HL-60 (cell line): Measurements from ENCODE around the gene RHOV.

ENCODE experiments used
- DNase-seq, 2 experiments: peaks; one replicate each; pipeline ENCODE4 v3.0.0-alpha.2; 2010 to 2020; ENCODE audit warnings: low read depth in 1 of 2, low spot score in 1 of 2
- H3K27ac ChIP-seq: fragments of 250-450 bp; sonication (Bioruptor Pico); replicated peaks from 2 replicates; pipeline ENCODE4 v1.5.1; 2020; ENCODE audit warnings: mild to moderate bottlenecking, moderate library complexity
- H3K27me3 ChIP-seq: fragments of 250-450 bp; sonication (Bioruptor Pico); 2 replicates; pipeline ENCODE4 v1.5.1; 2021; ENCODE audit warnings: mild to moderate bottlenecking, moderate library complexity; ENCODE audit not compliant: insufficient read depth, poor library complexity, severe bottlenecking
- H3K4me3 ChIP-seq: replicated peaks from 2 replicates; pipeline ENCODE4 v1.5.1; 2011; ENCODE audit warnings: mild to moderate bottlenecking, control low read depth, low read length; ENCODE audit not compliant: insufficient read depth
- GABPA ChIP-seq: IDR thresholded peaks from 2 replicates; pipeline ENCODE4 v1.6.1; 2012; ENCODE audit warnings: low read depth
- POLR2AphosphoS5 ChIP-seq: IDR thresholded peaks from 2 replicates; pipeline ENCODE4 v1.6.1; 2012; ENCODE audit warnings: low read depth
- SPI1 ChIP-seq: IDR thresholded peaks from 2 replicates; pipeline ENCODE4 v1.6.1; 2012; ENCODE audit warnings: low read depth, mild to moderate bottlenecking, borderline replicate concordance
- TF ChIP-seq, protein P1 (sequence below): IDR thresholded peaks from 2 replicates; pipeline ENCODE4 v1.6.1; 2012; ENCODE audit warnings: low read depth; ENCODE audit not compliant: insufficient replicate concordance
- TF ChIP-seq, protein P2 (sequence below): IDR thresholded peaks from one replicate; pipeline ENCODE4 v1.5.1; 2011; ENCODE audit warnings: low read length, control low read depth, inconsistent platforms; ENCODE audit not compliant: insufficient read depth

The RHOV gene

DNA sequence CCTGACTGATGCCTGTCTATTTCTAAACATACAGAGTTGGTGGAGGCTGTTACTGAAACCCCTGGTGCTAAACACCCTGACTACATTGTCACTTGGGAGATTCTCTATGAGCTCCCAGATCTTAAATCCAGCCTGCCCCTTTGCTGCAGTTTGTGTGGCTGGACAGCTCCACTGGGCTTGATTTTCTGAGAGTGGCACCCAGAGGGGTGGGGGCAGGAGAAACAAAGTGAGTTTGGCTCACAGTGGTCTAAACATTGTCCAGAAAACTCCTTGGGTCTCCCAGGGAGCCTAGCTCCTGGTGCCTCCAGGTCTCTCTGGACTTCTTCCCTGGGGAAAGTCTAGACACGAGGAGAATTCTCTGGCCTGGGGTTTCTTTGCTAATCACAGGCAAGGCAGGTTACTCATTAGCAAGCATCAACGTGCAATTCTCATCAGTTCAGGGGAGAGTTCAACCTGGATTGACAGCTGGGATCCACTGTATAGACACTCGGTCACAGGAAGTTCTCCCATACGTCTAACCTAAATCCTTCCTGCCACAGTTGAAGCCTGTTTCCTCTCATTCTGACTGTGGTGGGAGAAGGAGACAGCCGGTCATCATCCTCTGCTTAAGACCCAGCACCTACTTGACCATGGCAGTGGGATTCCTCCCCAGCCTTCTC, 48.0 kb upstream of the RHOV start:
- Histone ChIP-seq H3K27me3 (peaks cover 12% of the 10 kb centered on the region), H3K4me3 (no peak overlapping the region), H3K27ac (no peak overlapping the region)
- no peak for TF ChIP-seq POLR2AphosphoS5
- TF ChIP-seq, protein P1, sequence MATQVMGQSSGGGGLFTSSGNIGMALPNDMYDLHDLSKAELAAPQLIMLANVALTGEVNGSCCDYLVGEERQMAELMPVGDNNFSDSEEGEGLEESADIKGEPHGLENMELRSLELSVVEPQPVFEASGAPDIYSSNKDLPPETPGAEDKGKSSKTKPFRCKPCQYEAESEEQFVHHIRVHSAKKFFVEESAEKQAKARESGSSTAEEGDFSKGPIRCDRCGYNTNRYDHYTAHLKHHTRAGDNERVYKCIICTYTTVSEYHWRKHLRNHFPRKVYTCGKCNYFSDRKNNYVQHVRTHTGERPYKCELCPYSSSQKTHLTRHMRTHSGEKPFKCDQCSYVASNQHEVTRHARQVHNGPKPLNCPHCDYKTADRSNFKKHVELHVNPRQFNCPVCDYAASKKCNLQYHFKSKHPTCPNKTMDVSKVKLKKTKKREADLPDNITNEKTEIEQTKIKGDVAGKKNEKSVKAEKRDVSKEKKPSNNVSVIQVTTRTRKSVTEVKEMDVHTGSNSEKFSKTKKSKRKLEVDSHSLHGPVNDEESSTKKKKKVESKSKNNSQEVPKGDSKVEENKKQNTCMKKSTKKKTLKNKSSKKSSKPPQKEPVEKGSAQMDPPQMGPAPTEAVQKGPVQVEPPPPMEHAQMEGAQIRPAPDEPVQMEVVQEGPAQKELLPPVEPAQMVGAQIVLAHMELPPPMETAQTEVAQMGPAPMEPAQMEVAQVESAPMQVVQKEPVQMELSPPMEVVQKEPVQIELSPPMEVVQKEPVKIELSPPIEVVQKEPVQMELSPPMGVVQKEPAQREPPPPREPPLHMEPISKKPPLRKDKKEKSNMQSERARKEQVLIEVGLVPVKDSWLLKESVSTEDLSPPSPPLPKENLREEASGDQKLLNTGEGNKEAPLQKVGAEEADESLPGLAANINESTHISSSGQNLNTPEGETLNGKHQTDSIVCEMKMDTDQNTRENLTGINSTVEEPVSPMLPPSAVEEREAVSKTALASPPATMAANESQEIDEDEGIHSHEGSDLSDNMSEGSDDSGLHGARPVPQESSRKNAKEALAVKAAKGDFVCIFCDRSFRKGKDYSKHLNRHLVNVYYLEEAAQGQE, result peak; percentile 81
- TF ChIP-seq SPI1, result no peak
- TF ChIP-seq, protein P2, sequence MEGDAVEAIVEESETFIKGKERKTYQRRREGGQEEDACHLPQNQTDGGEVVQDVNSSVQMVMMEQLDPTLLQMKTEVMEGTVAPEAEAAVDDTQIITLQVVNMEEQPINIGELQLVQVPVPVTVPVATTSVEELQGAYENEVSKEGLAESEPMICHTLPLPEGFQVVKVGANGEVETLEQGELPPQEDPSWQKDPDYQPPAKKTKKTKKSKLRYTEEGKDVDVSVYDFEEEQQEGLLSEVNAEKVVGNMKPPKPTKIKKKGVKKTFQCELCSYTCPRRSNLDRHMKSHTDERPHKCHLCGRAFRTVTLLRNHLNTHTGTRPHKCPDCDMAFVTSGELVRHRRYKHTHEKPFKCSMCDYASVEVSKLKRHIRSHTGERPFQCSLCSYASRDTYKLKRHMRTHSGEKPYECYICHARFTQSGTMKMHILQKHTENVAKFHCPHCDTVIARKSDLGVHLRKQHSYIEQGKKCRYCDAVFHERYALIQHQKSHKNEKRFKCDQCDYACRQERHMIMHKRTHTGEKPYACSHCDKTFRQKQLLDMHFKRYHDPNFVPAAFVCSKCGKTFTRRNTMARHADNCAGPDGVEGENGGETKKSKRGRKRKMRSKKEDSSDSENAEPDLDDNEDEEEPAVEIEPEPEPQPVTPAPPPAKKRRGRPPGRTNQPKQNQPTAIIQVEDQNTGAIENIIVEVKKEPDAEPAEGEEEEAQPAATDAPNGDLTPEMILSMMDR, result no peak
- no peak for TF ChIP-seq GABPA
- DNase-seq, result no peak

DNA sequence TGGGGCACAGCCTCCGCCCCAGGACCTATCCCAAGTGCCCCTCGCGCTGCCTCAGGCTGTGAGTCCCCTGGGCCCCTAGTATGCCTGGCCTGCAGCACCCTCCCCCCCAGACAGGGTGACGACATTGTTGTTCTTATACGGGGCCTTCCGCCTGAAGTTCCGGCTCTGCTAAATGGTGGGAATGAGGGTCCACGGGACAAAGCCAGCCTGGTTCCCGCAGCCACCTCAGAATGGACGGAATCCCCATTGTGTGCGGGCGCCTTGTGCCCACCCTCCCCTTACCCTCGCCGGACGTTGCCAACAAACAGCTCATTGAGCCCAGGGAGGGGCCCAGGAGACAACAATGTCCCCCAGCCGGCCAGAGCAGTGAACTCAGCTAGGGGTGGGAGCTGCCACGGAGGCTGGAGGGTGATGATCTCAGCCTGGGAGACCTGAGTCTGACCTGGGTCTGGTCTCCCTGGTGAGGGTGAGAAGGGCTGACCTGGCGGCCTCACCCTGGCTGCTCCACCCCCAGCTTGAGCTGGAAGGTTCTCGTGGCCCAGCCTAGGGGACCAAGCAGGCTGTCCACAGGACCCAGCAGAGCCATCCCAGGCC, 44.9 kb upstream of the RHOV start:
- TF ChIP-seq GABPA, result no peak
- TF ChIP-seq, protein P1, result no peak
- no peak for TF ChIP-seq SPI1
- TF ChIP-seq POLR2AphosphoS5, result no peak
- TF ChIP-seq, protein P2, result no peak
- no peak for DNase-seq
- Histone ChIP-seq H3K4me3 (no peak overlapping the region), H3K27me3 (no peaks in the 10 kb centered on the region), H3K27ac (no peak overlapping the region)

DNA sequence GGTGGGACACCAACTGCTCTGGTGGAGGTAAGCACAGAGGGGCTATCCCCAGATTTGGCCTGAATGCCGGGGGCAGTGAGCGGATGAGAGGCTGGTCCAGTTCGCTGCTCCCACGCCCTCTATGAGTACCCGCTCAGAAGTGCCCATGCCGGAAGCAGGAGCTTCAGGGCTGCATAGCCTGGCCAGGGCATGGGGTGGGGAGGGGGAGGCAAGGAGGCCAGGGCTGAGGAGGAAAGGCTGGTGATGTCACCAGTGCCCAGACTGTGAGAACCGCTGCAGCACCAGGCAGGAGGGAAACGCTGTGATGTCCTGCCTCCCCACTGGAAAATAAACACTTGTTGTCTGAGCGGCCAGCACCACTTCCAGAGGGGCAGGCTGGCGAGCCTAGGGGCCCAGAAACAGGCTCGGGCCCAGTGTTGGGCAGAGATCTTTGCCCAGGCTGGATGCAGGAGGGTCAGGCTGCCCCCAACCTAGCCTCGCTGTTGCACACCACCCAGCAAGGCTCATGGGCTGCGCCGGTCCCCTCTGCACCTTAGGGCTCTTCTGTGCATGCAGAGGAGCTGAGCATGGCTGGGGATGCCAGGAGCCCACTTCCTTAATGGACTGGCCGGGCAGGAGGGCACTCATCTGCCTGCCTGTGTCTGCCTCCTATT, 44.2 kb upstream of the RHOV start:
- TF ChIP-seq, protein P2, result no peak
- TF ChIP-seq POLR2AphosphoS5 (no peak), GABPA (no peak)
- H3K4me3 ChIP-seq, result no peak overlapping the region
- no peaks in the 10 kb centered on the region for H3K27me3 ChIP-seq
- H3K27ac ChIP-seq, result no peak overlapping the region
- no peak for DNase-seq
